ENCODE measurements around the gene NGEF.

The NGEF gene

GRCh38 chr2:232973011-232973735, 39.9 kb downstream of the NGEF start:
- no peak for DNase-seq (ENCODE audit: low read depth in 3 of 3, low spot score in 1 of 3)

- no peak for DNase-seq (ENCODE audit: low read depth in 3 of 3, low spot score in 1 of 3)
Measured at GRCh38 chr2:232971744-232972143, 41.3 kb downstream of the NGEF start.

GRCh38 chr2:232970051-232970450, 43.0 kb downstream of the NGEF start:
- no peak for DNase-seq (ENCODE audit: low read depth in 3 of 3, low spot score in 1 of 3)

GRCh38 chr2:232967474-232967873, 45.6 kb downstream of the NGEF start:
- DNase-seq (ENCODE audit: low read depth in 3 of 3, low spot score in 1 of 3) = no peak

GRCh38 chr2:232966122-232966521, 46.9 kb downstream of the NGEF start:
- DNase-seq (ENCODE audit: low read depth in 3 of 3, low spot score in 1 of 3) = no peak

- DNase-seq (ENCODE audit: low read depth in 3 of 3, low spot score in 1 of 3) = no peak
Measured at GRCh38 chr2:232963913-232964312, 49.1 kb downstream of the NGEF start.

- no peak for DNase-seq (ENCODE audit: low read depth in 3 of 3, low spot score in 1 of 3)
Measured at GRCh38 chr2:232960862-232961261, 52.2 kb downstream of the NGEF start.

- no peak for DNase-seq (ENCODE audit: low read depth in 3 of 3, low spot score in 1 of 3)
Measured at GRCh38 chr2:232959139-232959538, 53.9 kb downstream of the NGEF start.

- no peak for DNase-seq (ENCODE audit: low read depth in 3 of 3, low spot score in 1 of 3)
Measured at GRCh38 chr2:232957657-232958090, 55.4 kb downstream of the NGEF start.

GRCh38 chr2:232955856-232956255, 57.2 kb downstream of the NGEF start:
- no peak for DNase-seq (ENCODE audit: low read depth in 3 of 3, low spot score in 1 of 3)

- no peak for DNase-seq (ENCODE audit: low read depth in 3 of 3, low spot score in 1 of 3)
Measured at GRCh38 chr2:232954691-232955090, 58.4 kb downstream of the NGEF start.

GRCh38 chr2:232951891-232952290, 61.2 kb downstream of the NGEF start:
- no peak for DNase-seq (ENCODE audit: low read depth in 3 of 3, low spot score in 1 of 3)

- DNase-seq (ENCODE audit: low read depth in 3 of 3, low spot score in 1 of 3) = no peak
Measured at GRCh38 chr2:232951181-232951580, 61.9 kb downstream of the NGEF start.

- no peak for DNase-seq (ENCODE audit: low read depth in 3 of 3, low spot score in 1 of 3)
Measured at GRCh38 chr2:232950751-232951150, 62.3 kb downstream of the NGEF start.

- no peak for DNase-seq (ENCODE audit: low read depth in 3 of 3, low spot score in 1 of 3)
Measured at GRCh38 chr2:232949016-232949415, 64.0 kb downstream of the NGEF start.

- DNase-seq (ENCODE audit: low read depth in 3 of 3, low spot score in 1 of 3) = no peak
Measured at GRCh38 chr2:232942831-232943230, 70.2 kb downstream of the NGEF start.

GRCh38 chr2:232941912-232942594, 71.0 kb downstream of the NGEF start:
- DNase-seq (ENCODE audit: low read depth in 3 of 3, low spot score in 1 of 3) = no peak

- no peak for DNase-seq (ENCODE audit: low read depth in 3 of 3, low spot score in 1 of 3)
Measured at GRCh38 chr2:232941400-232941799, 71.7 kb downstream of the NGEF start.

- no peak for DNase-seq (ENCODE audit: low read depth in 3 of 3, low spot score in 1 of 3)
Measured at GRCh38 chr2:232940724-232941123, 72.3 kb downstream of the NGEF start.

- no peak for DNase-seq (ENCODE audit: low read depth in 3 of 3, low spot score in 1 of 3)
Measured at GRCh38 chr2:232937278-232937906, 75.7 kb downstream of the NGEF start.

- DNase-seq (ENCODE audit: low read depth in 3 of 3, low spot score in 1 of 3) = no peak
Measured at GRCh38 chr2:232931636-232932035, 81.4 kb downstream of the NGEF start.

- no peak for DNase-seq (ENCODE audit: low read depth in 3 of 3, low spot score in 1 of 3)
Measured at GRCh38 chr2:232930059-232930400, 83.0 kb downstream of the NGEF start.
